Measurements from ENCODE around the gene RARG. TPM values are rescaled to one million over a fixed set of nuclear protein-coding genes. Genes with fewer than 3 reads are reported as not detected.

Gene RARG
- total RNA-seq, 6 experiments from 2014 or later: 47.2 to 80.5 (median 71.0) TPM

GRCh38 chr12:53224061-53224896 is 7.7 kb downstream of the RARG start:
- H3K4me1 Mint-ChIP-seq (ENCODE audit: low read depth): peaks cover 67% of the 10 kb centered on the region
- H3K4me3 Mint-ChIP-seq: peak overlapping the region; percentile 56; the same call in 1 of the 2 replicates
- H3K27ac Mint-ChIP-seq: peak overlapping the region; percentile 90
- peaks cover 4% of the 10 kb centered on the region; the same call in 1 of the 2 replicates for H3K36me3 Mint-ChIP-seq (ENCODE audit: low read depth)
- no peak for DNase-seq
- H3K9me3 Mint-ChIP-seq: no peaks in the 10 kb centered on the region
- peaks cover 3% of the 10 kb centered on the region for H3K27me3 Mint-ChIP-seq (ENCODE audit: insufficient read depth)
- TF ChIP-seq, protein P1, sequence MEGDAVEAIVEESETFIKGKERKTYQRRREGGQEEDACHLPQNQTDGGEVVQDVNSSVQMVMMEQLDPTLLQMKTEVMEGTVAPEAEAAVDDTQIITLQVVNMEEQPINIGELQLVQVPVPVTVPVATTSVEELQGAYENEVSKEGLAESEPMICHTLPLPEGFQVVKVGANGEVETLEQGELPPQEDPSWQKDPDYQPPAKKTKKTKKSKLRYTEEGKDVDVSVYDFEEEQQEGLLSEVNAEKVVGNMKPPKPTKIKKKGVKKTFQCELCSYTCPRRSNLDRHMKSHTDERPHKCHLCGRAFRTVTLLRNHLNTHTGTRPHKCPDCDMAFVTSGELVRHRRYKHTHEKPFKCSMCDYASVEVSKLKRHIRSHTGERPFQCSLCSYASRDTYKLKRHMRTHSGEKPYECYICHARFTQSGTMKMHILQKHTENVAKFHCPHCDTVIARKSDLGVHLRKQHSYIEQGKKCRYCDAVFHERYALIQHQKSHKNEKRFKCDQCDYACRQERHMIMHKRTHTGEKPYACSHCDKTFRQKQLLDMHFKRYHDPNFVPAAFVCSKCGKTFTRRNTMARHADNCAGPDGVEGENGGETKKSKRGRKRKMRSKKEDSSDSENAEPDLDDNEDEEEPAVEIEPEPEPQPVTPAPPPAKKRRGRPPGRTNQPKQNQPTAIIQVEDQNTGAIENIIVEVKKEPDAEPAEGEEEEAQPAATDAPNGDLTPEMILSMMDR (IDR thresholded peaks at IDR 0.05): peak; percentile 59

DNA sequence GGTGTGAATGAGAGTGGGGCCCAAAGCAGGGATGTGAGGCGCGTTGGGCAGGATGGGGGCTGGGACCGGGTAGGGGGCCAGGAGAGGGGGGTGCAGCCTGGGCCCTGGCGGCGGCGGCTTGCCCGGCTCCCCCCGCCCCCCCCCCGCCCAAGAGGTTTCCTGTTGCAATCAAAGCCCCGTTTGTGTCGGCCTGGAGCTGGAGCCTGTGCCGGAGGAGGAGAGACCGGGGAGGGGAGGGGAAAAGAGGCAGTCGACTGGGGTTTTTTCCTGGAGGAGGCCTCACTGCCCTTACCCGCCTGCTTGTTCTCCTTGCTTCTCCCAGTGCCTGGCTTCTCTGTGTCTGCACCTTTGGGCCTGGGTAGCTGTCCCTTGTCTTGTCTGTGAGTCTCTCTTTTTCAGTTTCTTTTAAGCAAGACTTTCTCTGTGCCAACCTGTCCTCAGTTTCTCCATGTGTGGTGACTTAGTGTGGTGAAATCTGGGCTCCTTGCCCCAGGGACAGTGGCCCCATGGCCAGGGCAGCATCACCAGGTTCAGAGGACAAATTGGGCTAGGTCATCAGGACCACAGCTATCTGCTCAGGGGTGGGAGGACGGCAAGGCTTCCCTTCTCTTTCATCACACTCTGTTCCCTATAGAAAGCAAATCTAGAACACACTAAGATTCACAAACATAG is 8.5 kb downstream of the RARG start:
- no peaks in the 10 kb centered on the region for H3K9me3 Mint-ChIP-seq
- TF ChIP-seq, protein P1 (IDR thresholded peaks at IDR 0.05): no peak
- peaks cover 5% of the 10 kb centered on the region; the same call in 1 of the 2 replicates for H3K36me3 Mint-ChIP-seq (ENCODE audit: low read depth)
- H3K27ac Mint-ChIP-seq: peak overlapping the region; percentile 90
- H3K27me3 Mint-ChIP-seq (ENCODE audit: insufficient read depth): peaks cover 3% of the 10 kb centered on the region
- DNase-seq: no peak
- H3K4me3 Mint-ChIP-seq: peak overlapping the region; percentile 56
- peaks cover 64% of the 10 kb centered on the region for H3K4me1 Mint-ChIP-seq (ENCODE audit: low read depth)

DNA sequence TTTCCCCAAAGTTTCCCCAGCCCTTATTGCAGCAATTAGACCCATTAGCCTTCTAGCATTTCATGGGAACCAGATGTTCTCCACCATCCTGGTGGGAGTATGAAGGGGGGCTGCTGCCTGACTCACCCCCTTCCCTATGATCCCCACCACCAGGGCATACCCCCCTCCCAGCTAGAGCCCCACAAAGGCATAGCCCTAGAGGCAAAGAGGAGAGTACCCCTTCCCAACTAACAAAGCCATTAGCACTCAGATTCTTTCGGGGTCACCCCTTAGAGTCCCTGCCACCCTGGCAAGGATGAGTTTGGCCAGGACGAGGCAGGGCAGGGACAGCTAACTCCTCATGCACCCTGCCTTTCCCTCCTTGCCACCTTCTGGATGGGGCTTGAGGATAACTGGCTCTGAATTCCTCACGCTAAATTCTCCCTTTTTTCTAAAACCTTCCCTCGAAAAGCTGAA is 9.2 kb downstream of the RARG start:
- Mint-ChIP-seq H3K4me3 (peak overlapping the region; percentile 81; the same call in 1 of the 2 replicates), H3K27ac (peak overlapping the region; percentile 90), H3K9me3 (no peaks in the 10 kb centered on the region), H3K36me3 (ENCODE audit: low read depth) (peaks cover 5% of the 10 kb centered on the region; the same call in 1 of the 2 replicates), H3K27me3 (ENCODE audit: insufficient read depth) (peaks cover 3% of the 10 kb centered on the region), H3K4me1 (ENCODE audit: low read depth) (peaks cover 67% of the 10 kb centered on the region)
- TF ChIP-seq, protein P1 (IDR thresholded peaks at IDR 0.05): no peak
- no peak for DNase-seq

DNA sequence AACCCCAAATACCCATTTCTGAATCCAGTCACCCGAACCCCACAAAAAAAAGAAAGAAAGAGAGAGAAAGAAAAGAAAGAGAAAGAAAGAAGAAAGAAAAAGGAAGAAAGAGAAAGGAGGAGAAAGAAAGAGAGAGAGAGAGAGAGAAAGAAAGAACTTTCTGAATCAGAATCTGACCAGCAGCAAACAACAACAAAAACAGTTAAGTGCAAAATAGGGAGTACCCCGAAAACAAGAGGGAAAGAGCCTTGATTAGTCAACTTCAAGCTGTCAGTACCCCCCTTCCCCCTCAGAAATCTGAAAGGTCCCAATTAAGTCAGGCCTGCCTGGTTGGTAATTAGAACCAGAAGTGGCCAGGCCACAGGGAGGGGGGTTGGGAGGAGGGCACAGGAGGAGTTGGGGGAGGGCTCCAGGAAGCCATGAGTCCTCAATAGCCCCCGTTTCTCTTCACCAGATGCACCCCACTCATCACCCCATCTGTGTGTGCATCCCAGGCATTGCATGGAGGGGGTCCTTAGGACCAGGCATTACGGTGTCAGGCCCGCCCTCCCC is 9.8 kb downstream of the RARG start:
- no peak for DNase-seq
- no peaks in the 10 kb centered on the region for H3K9me3 Mint-ChIP-seq
- H3K36me3 Mint-ChIP-seq (ENCODE audit: low read depth): peaks cover 5% of the 10 kb centered on the region; the same call in 1 of the 2 replicates
- peaks cover 3% of the 10 kb centered on the region for H3K27me3 Mint-ChIP-seq (ENCODE audit: insufficient read depth)
- peak overlapping the region; percentile 81 for H3K4me3 Mint-ChIP-seq
- peaks cover 73% of the 10 kb centered on the region for H3K4me1 Mint-ChIP-seq (ENCODE audit: low read depth)
- TF ChIP-seq, protein P1 (IDR thresholded peaks at IDR 0.05): no peak
- peak overlapping the region; percentile 90 for H3K27ac Mint-ChIP-seq

DNA sequence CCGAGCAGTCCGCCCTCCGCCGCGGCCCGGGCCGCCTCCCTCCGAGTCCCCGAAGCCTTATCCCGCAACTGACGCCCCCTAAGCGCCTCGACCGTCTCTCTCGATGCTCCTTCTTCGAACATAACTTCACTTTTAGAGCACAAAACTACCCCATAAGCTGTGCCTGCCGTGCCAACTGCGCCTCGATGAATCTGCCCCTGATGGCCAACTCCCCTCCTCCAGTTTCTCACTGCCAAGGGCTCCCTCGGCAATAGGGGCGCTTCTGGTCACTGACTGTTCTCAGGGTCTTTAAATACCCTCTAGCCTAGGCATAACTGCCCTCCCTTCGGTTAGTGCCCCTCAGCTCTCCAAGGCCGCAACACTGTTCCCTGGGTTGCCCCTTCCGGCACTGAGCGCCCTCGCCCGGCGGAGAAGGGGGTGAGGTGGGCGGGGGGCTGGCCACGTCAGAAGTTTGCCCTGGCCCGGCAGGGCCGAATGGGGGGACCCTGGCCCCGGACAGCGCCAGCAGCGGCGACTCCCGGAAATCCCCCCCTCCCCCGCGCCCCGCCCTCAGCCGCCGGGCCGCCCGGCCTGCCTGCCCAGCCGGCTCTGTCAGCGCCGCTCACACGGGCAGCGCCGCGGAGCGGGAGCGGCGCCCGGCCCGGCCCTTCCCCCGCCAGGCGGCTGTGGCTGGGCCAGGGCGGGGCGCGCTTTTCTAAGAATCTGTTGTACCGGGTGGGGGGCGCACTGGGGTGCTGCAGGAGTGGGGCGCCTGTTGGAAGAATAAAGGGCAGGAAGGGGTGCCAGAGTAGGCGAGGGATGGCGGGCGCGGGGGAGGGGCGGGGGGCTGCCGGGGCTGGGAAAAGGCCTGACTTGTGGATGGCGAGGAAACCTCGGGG is 10.6 kb downstream of the RARG start:
- TF ChIP-seq, protein P1 (IDR thresholded peaks at IDR 0.05): peak; percentile 54
- peaks cover 81% of the 10 kb centered on the region for H3K4me1 Mint-ChIP-seq (ENCODE audit: low read depth)
- peaks cover 11% of the 10 kb centered on the region; the same call in 1 of the 2 replicates for H3K36me3 Mint-ChIP-seq (ENCODE audit: low read depth)
- no peaks in the 10 kb centered on the region for H3K9me3 Mint-ChIP-seq
- peak overlapping the region; percentile 99 for H3K4me3 Mint-ChIP-seq
- H3K27ac Mint-ChIP-seq: peak overlapping the region; percentile 96
- no peak for DNase-seq
- peaks cover 5% of the 10 kb centered on the region for H3K27me3 Mint-ChIP-seq (ENCODE audit: insufficient read depth)
